Endothelial cell of umbilical vein (primary cell): ENCODE results near the gene TMEM139. TPM values are rescaled to one million over a fixed set of nuclear protein-coding genes. Genes with fewer than 3 reads are reported as not detected.

Experiments used
- BruUV-seq: library from RNA; stranded (reverse); fragments of 400-500 nt; replicated peaks from 2 replicates; lab custom pipeline; 2021; lab: Mats Ljungman, UMichigan
- CTCF ChIA-PET: fragments of 300-600, 350-600 bp; sonication (Branson Sonifier 250); formaldehyde crosslinking; loops from one replicate; lab custom pipeline; 2021; ENCODE audit warnings: antibody characterized with exemption, inconsistent platforms; lab: Charles Lee
- POLR2A ChIA-PET: fragments of 300-600, 350-600 bp; sonication (Branson Sonifier 250); formaldehyde crosslinking; loops from one replicate; lab custom pipeline; 2021; ENCODE audit warnings: antibody characterized with exemption, inconsistent platforms; lab: Charles Lee
- DNase-seq: peaks from one replicate; pipeline ENCODE4 v3.0.0-alpha.2; 2011; ENCODE audit warnings: low read depth, low spot score
- FAIRE-seq: peaks from 2 replicates; lab custom pipeline; 2011; peaks lifted over from hg19 to GRCh38; lab: Jason Lieb, UNC
- H2AFZ ChIP-seq: 2 replicates; pipeline ENCODE4 v1.6.0; 2012; ENCODE audit warnings: low read depth, low read length, control low read depth, inconsistent platforms
- H3K27ac ChIP-seq: 2 replicates; pipeline ENCODE4 v1.5.1; 2011; ENCODE audit warnings: low read depth, mild to moderate bottlenecking, control low read depth, low read length, moderate library complexity; ENCODE audit not compliant: insufficient read depth
- H3K27me3 ChIP-seq, 2 experiments: 2 replicates each; pipeline versions ENCODE4 v1.6.0 to v1.6.1; 2011; ENCODE audit warnings: low read length in 2 of 2, mixed read lengths in 1 of 2; ENCODE audit not compliant: control insufficient read depth in 2 of 2, insufficient read depth in 2 of 2
- H3K36me3 ChIP-seq, 2 experiments: 2 replicates in 1 of 2; 3 replicates in 1 of 2; pipeline ENCODE4 v1.5.1; 2011; ENCODE audit warnings: low read length in 2 of 2, mild to moderate bottlenecking in 1 of 2, moderate library complexity in 1 of 2; ENCODE audit not compliant: control insufficient read depth in 2 of 2, insufficient read depth in 2 of 2; ENCODE audit errors: extremely low read depth in 1 of 2
- H3K4me1 ChIP-seq: 3 replicates; pipeline ENCODE4 v1.5.1; 2011; ENCODE audit warnings: mild to moderate bottlenecking, low read length; ENCODE audit not compliant: control insufficient read depth, insufficient read depth; ENCODE audit errors: extremely low read depth
- H3K4me2 ChIP-seq: 2 replicates; pipeline ENCODE4 v1.6.1; 2011; ENCODE audit warnings: low read length, control low read depth, mixed read lengths; ENCODE audit not compliant: insufficient read depth
- H3K4me3 ChIP-seq, 3 experiments: fragments of 200-600 bp in 1 of 3; sonication (generic), shearing (Covaris generic) in 1 of 3; replicated peaks in 1 of 3; 2 replicates each; pipeline ENCODE4 v1.5.1; 2011 to 2016; ENCODE audit warnings: control low read depth in 3 of 3, low read length in 3 of 3, mild to moderate bottlenecking in 2 of 3, inconsistent platforms in 1 of 3, low read depth in 1 of 3, moderate library complexity in 1 of 3; ENCODE audit not compliant: insufficient read depth in 1 of 3
- H3K79me2 ChIP-seq: 2 replicates; pipeline ENCODE4 v1.6.0; 2012; ENCODE audit warnings: low read length, inconsistent platforms; ENCODE audit not compliant: control insufficient read depth, insufficient read depth
- H3K9ac ChIP-seq: replicated peaks from 2 replicates; pipeline ENCODE3; 2011; ENCODE audit warnings: low read length, control low read depth; ENCODE audit not compliant: insufficient read depth; ENCODE audit errors: extremely low read depth
- H3K9me1 ChIP-seq: replicated peaks from 3 replicates; pipeline ENCODE4 v1.6.0; 2011; ENCODE audit warnings: mild to moderate bottlenecking, low read length; ENCODE audit not compliant: control insufficient read depth, insufficient read depth; ENCODE audit errors: extremely low read depth
- H3K9me3 ChIP-seq: replicated peaks from 2 replicates; pipeline ENCODE4 v1.5.1; 2012; ENCODE audit warnings: low read length, inconsistent platforms; ENCODE audit not compliant: control insufficient read depth, insufficient read depth
- H4K20me1 ChIP-seq: replicated peaks from 2 replicates; pipeline ENCODE3; 2011; ENCODE audit warnings: mild to moderate bottlenecking, low read length; ENCODE audit not compliant: control insufficient read depth, insufficient read depth; ENCODE audit errors: extremely low read depth
- EZH2 ChIP-seq: IDR thresholded peaks from 2 replicates; pipeline ENCODE4 v1.6.1; 2012; ENCODE audit warnings: borderline replicate concordance, low read depth, mild to moderate bottlenecking, moderate library complexity, low read length, inconsistent platforms; ENCODE audit not compliant: severe bottlenecking
- FOS ChIP-seq: IDR thresholded peaks from 2 replicates; pipeline ENCODE4 v1.6.1; 2011; ENCODE audit warnings: mild to moderate bottlenecking, low read length, moderate library complexity, borderline replicate concordance; ENCODE audit not compliant: insufficient read depth
- GATA2 ChIP-seq: IDR thresholded peaks from 2 replicates; pipeline ENCODE4 v1.7.0; 2011; ENCODE audit warnings: low read depth, mild to moderate bottlenecking, moderate library complexity, mixed read lengths, low read length; ENCODE audit not compliant: insufficient read length, insufficient read depth
- JUN ChIP-seq: IDR thresholded peaks from 2 replicates; pipeline ENCODE4 v1.6.1; 2011; ENCODE audit warnings: borderline replicate concordance, low read depth; ENCODE audit not compliant: insufficient read length, insufficient read depth
- MYC ChIP-seq: IDR thresholded peaks from one replicate; pipeline ENCODE4 v1.6.1; 2011; ENCODE audit warnings: mild to moderate bottlenecking, low read depth, low read length
- POLR2A ChIP-seq: IDR thresholded peaks from 2 replicates; pipeline ENCODE4 v1.6.1; 2012; ENCODE audit warnings: low read depth, mild to moderate bottlenecking, control low read depth, low read length
- POLR2AphosphoS5 ChIP-seq: IDR thresholded peaks from 2 replicates; pipeline ENCODE4 v1.6.1; 2012; ENCODE audit warnings: low read depth, mild to moderate bottlenecking, control low read depth, low read length, moderate library complexity; ENCODE audit not compliant: insufficient read depth
- dilution Hi-C: fragments of 300-500 bp; cut with MboI; formaldehyde crosslinking; loops from one replicate; pipeline ENCODE4 v1.15.0; 2019; ENCODE audit warnings: low sequenced_read_pairs; ENCODE audit not compliant: extremely low pct_ligation_motif_present
- intact Hi-C: fragments of 100-400 bp; cut with micrococcal nuclease; formaldehyde crosslinking; loops from one replicate; pipeline ENCODE4 v1.10.0; 2022
- polyA plus RNA-seq, 4 experiments: library from polyadenylated mRNA; depleted of rRNA in 3 of 4; stranded (reverse) in 3 of 4; unstranded in 1 of 4; fragments of >200 nt; gene quantifications; 2 replicates each; pipeline versions ENCODE4 v1.2.1 to v1.2.3, GENCODE V29; 2011 to 2012; ENCODE audit warnings: missing spikeins in 1 of 4
- total RNA-seq: library from RNA; stranded (reverse); gene quantifications from 2 replicates; pipeline ENCODE4 v1.2.3, GENCODE V29; 2021
- TF ChIP-seq, protein P1 (sequence below), 2 donors: IDR thresholded peaks; 1 replicate in 1 of 2; 2 replicates in 1 of 2; pipeline ENCODE4 v1.5.1; 2011; ENCODE audit warnings: low read length in 2 of 2, mild to moderate bottlenecking in 2 of 2, moderate library complexity in 2 of 2, control low read depth in 1 of 2, inconsistent platforms in 1 of 2, low read depth in 1 of 2; ENCODE audit not compliant: insufficient read depth in 1 of 2; ENCODE audit errors: extremely low read depth in 1 of 2
- TF ChIP-seq, protein P2 (sequence below): IDR thresholded peaks from 2 replicates; pipeline ENCODE4 v1.6.1; 2011; ENCODE audit not compliant: insufficient read depth, insufficient read length

The TMEM139 gene
- total and polyA plus RNA-seq, 2 donors (not counting 3 experiments of a cell fraction or from before 2014, with no cell fraction given): 0.37 TPM; not detected in 1

GRCh38 chr7:143280566-143280965 lies 4.2 kb upstream of the TMEM139 start:
- ChIA-PET CTCF (interaction anchor here (1.1 to 2.0 kb wide), 9 partner anchors 11 to 66 kb away, joined by 3 to 10 read pairs (median 5); partner anchors contain the start of gene GSTK1), POLR2A (interaction anchor here (1.2 to 2.1 kb wide), 2 partner anchors 8 to 16 kb away, joined by 3 to 5 read pairs; partner anchors contain the start of gene CASP2)
- no peak overlapping the region for H2AFZ ChIP-seq
- DNase-seq (no peak), FAIRE-seq (peak; percentile 4)
- no peaks in the 10 kb centered on the region for H3K27me3 ChIP-seq
- no TSS peak for BruUV-seq
- no peaks in the 10 kb centered on the region for H3K9me1 ChIP-seq
- H3K9ac ChIP-seq: no peak overlapping the region
- H3K79me2 ChIP-seq: no peaks in the 10 kb centered on the region
- no peaks in the 10 kb centered on the region for H3K36me3 ChIP-seq
- peaks cover 7% of the 10 kb centered on the region for H3K4me1 ChIP-seq
- no peak overlapping the region for H3K27ac ChIP-seq
- H4K20me1 ChIP-seq: no peaks in the 10 kb centered on the region
- dilution Hi-C loops: no loop called here
- no peak overlapping the region for H3K4me2 ChIP-seq
- intact Hi-C loops: no loop called here
- H3K4me3 ChIP-seq: no peak overlapping the region
- no peak for TF ChIP-seq GATA2
- H3K9me3 ChIP-seq: no peaks in the 10 kb centered on the region

GRCh38 chr7:143281529-143281928 lies 3.2 kb upstream of the TMEM139 start:
- H3K9ac ChIP-seq: no peak overlapping the region
- intact Hi-C loops: no loop called here
- no peaks in the 10 kb centered on the region for H3K79me2 ChIP-seq
- FAIRE-seq (no peak), DNase-seq (no peak)
- H4K20me1 ChIP-seq: no peaks in the 10 kb centered on the region
- no peaks in the 10 kb centered on the region for H3K36me3 ChIP-seq
- H3K9me1 ChIP-seq: no peaks in the 10 kb centered on the region
- H2AFZ ChIP-seq: no peak overlapping the region
- H3K4me3 ChIP-seq: no peak overlapping the region
- ChIA-PET CTCF (interaction anchor here (1.5 kb wide), 1 partner anchor 18 kb away, joined by 6 read pairs; the partner anchor contains the start of gene GSTK1), POLR2A (no interaction called here)
- no TSS peak for BruUV-seq
- no peak overlapping the region for H3K27ac ChIP-seq
- TF ChIP-seq POLR2A: no peak
- no peak for TF ChIP-seq EZH2
- no peak for TF ChIP-seq POLR2AphosphoS5
- TF ChIP-seq GATA2: no peak
- TF ChIP-seq, protein P1, sequence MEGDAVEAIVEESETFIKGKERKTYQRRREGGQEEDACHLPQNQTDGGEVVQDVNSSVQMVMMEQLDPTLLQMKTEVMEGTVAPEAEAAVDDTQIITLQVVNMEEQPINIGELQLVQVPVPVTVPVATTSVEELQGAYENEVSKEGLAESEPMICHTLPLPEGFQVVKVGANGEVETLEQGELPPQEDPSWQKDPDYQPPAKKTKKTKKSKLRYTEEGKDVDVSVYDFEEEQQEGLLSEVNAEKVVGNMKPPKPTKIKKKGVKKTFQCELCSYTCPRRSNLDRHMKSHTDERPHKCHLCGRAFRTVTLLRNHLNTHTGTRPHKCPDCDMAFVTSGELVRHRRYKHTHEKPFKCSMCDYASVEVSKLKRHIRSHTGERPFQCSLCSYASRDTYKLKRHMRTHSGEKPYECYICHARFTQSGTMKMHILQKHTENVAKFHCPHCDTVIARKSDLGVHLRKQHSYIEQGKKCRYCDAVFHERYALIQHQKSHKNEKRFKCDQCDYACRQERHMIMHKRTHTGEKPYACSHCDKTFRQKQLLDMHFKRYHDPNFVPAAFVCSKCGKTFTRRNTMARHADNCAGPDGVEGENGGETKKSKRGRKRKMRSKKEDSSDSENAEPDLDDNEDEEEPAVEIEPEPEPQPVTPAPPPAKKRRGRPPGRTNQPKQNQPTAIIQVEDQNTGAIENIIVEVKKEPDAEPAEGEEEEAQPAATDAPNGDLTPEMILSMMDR (IDR thresholded peaks at IDR 0.05; ENCODE audit: extremely low read depth in 1 of 2, insufficient read depth in 1 of 2, low read depth in 1 of 2, low read length in 2 of 2): no peak
- TF ChIP-seq, protein P2, sequence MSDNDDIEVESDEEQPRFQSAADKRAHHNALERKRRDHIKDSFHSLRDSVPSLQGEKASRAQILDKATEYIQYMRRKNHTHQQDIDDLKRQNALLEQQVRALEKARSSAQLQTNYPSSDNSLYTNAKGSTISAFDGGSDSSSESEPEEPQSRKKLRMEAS: no peak
- TF ChIP-seq JUN: no peak
- TF ChIP-seq MYC: no peak
- no peak for TF ChIP-seq FOS
- H3K4me1 ChIP-seq: peaks cover 7% of the 10 kb centered on the region
- H3K27me3 ChIP-seq: no peaks in the 10 kb centered on the region
- no peak overlapping the region for H3K4me2 ChIP-seq
- dilution Hi-C loops: no loop called here
- no peaks in the 10 kb centered on the region for H3K9me3 ChIP-seq
